CD14-positive monocyte (primary cell): ENCODE results near the gene CHRNE. TPM values are rescaled to one million over a fixed set of nuclear protein-coding genes. Genes with fewer than 3 reads are reported as not detected.
"Not testable (repeated sequence)": the region's sequence is repeated elsewhere in the genome, so short reads cannot be mapped to it uniquely, and the experiment has no call there.

Experiments
- DNase-seq, 3 donors: peaks; one replicate each; pipeline ENCODE4 v3.0.0-alpha.2; 2011 to 2022
- H2AFZ ChIP-seq: 2 replicates; pipeline ENCODE4 v1.6.0; 2012; ENCODE audit warnings: mild to moderate bottlenecking, low read depth, low read length, inconsistent platforms; ENCODE audit not compliant: insufficient read depth, poor library complexity, severe bottlenecking
- H3K27ac ChIP-seq, 2 donors: 1 replicate in 1 of 2; 2 replicates in 1 of 2; pipeline ENCODE4 v1.5.1; 2012 to 2013; ENCODE audit warnings: low read length in 2 of 2, control low read depth in 1 of 2, inconsistent platforms in 1 of 2, low read depth in 1 of 2, mild to moderate bottlenecking in 1 of 2
- H3K27me3 ChIP-seq, 2 donors: one replicate each; pipeline versions ENCODE4 v1.6.0 to v1.6.1; 2011 to 2013; ENCODE audit warnings: low read length in 2 of 2; ENCODE audit not compliant: control insufficient read depth in 2 of 2, insufficient read depth in 2 of 2
- H3K36me3 ChIP-seq, 2 donors: replicated peaks in 1 of 2; 1 replicate in 1 of 2; 2 replicates in 1 of 2; pipeline versions ENCODE4 v1.5.1 to v1.6.1; 2012 to 2013; ENCODE audit warnings: low read length in 2 of 2, control low read depth in 1 of 2, inconsistent platforms in 1 of 2, mild to moderate bottlenecking in 1 of 2; ENCODE audit not compliant: insufficient read depth in 2 of 2, control insufficient read depth in 1 of 2
- H3K4me1 ChIP-seq, 2 donors: 1 replicate in 1 of 2; 2 replicates in 1 of 2; pipeline versions ENCODE4 v1.5.1 to v1.6.1; 2012 to 2013; ENCODE audit warnings: low read length in 2 of 2, control low read depth in 1 of 2, inconsistent platforms in 1 of 2, mild to moderate bottlenecking in 1 of 2, moderate library complexity in 1 of 2; ENCODE audit not compliant: insufficient read depth in 2 of 2, control insufficient read depth in 1 of 2
- H3K4me2 ChIP-seq: replicated peaks from 2 replicates; pipeline ENCODE3; 2012; ENCODE audit warnings: low read length, moderate library complexity, mild to moderate bottlenecking; ENCODE audit not compliant: poor library complexity, severe bottlenecking; ENCODE audit errors: extremely low read depth
- H3K4me3 ChIP-seq, 3 experiments: fragments of 200-600 bp in 1 of 3; sonication (generic) in 1 of 3; replicated peaks in 1 of 3; 1 replicate in 2 of 3; 2 replicates in 1 of 3; pipeline ENCODE4 v1.5.1; 2011 to 2013; ENCODE audit warnings: low read length in 3 of 3, mild to moderate bottlenecking in 3 of 3, control low read depth in 2 of 3, low read depth in 2 of 3, inconsistent platforms in 1 of 3, moderate library complexity in 1 of 3
- H3K79me2 ChIP-seq: 2 replicates; pipeline ENCODE4 v1.6.0; 2012; ENCODE audit warnings: mild to moderate bottlenecking, control low read depth, inconsistent platforms, low read length, moderate library complexity; ENCODE audit not compliant: insufficient read depth
- H3K9ac ChIP-seq: 2 replicates; pipeline ENCODE4 v1.6.0; 2017; ENCODE audit warnings: low read length, mild to moderate bottlenecking; ENCODE audit not compliant: insufficient read depth, poor library complexity, severe bottlenecking
- H3K9me3 ChIP-seq, 2 donors: replicated peaks in 1 of 2; 1 replicate in 1 of 2; 2 replicates in 1 of 2; pipeline versions ENCODE4 v1.5.1 to v1.6.1; 2012 to 2013; ENCODE audit warnings: low read length in 2 of 2, control low read depth in 1 of 2; ENCODE audit not compliant: control insufficient read depth in 1 of 2, insufficient read depth in 1 of 2
- H4K20me1 ChIP-seq: 2 replicates; pipeline ENCODE4 v1.6.0; 2012; ENCODE audit warnings: mild to moderate bottlenecking, low read length, control low read depth, moderate library complexity; ENCODE audit not compliant: insufficient read depth
- H3K27ac Mint-ChIP-seq, 7 donors: one replicate each; pipeline ENCODE4 v1.8.0; 2020; ENCODE audit warnings: mild to moderate bottlenecking in 7 of 7, mixed read lengths in 7 of 7, moderate library complexity in 6 of 7, inconsistent platforms in 2 of 7
- H3K27me3 Mint-ChIP-seq, 3 donors: one replicate each; pipeline ENCODE4 v1.8.0; 2021 to 2022; ENCODE audit warnings: low read depth in 3 of 3, mild to moderate bottlenecking in 3 of 3, mixed read lengths in 3 of 3, moderate library complexity in 3 of 3, inconsistent platforms in 1 of 3
- H3K36me3 Mint-ChIP-seq, 2 donors: one replicate each; pipeline ENCODE4 v1.8.0; 2020; ENCODE audit warnings: mixed read lengths in 2 of 2, inconsistent platforms in 1 of 2, mild to moderate bottlenecking in 1 of 2
- H3K4me1 Mint-ChIP-seq: one replicate; pipeline ENCODE4 v1.8.0; 2020; ENCODE audit warnings: mild to moderate bottlenecking, mixed read lengths
- H3K4me3 Mint-ChIP-seq, 2 donors: one replicate each; pipeline ENCODE4 v1.8.0; 2020; ENCODE audit warnings: mild to moderate bottlenecking in 2 of 2, mixed read lengths in 2 of 2, moderate library complexity in 1 of 2
- H3K9me3 Mint-ChIP-seq, 7 donors: one replicate each; pipeline ENCODE4 v1.8.0; 2020 to 2022; ENCODE audit warnings: mixed read lengths in 7 of 7, mild to moderate bottlenecking in 6 of 7, moderate library complexity in 6 of 7, inconsistent platforms in 2 of 7
- WGBS: methylation state at CpG from one replicate; pipeline ENCODE4 v1.1.5; 2013; ENCODE audit warnings: missing lambda C conversion rate; ENCODE audit not compliant: insufficient coverage; 5-methylcytosine and 5-hydroxymethylcytosine counted together
- intact Hi-C, 2 donors: fragments of 100-400 bp; cut with micrococcal nuclease; formaldehyde crosslinking; loops; one replicate each; pipeline versions ENCODE4 v1.15.0 to v1.15.1; 2023
- polyA plus RNA-seq, 3 donors: library from polyadenylated mRNA; depleted of rRNA in 1 of 3; unstranded in 2 of 3; stranded (reverse) in 1 of 3; fragments of 300-500 nt in 2 of 3; fragments of >200 nt in 1 of 3; fragmentation: Illumina TruSeq in 2 of 3; gene quantifications; 1 replicate in 2 of 3; 2 replicates in 1 of 3; pipeline ENCODE4 v1.2.3, GENCODE V29; 2012 to 2021
- TF ChIP-seq, protein P1 (sequence below): fragments of 200-600 bp; IDR thresholded peaks from one replicate; pipeline ENCODE4 v1.8.0; 2022; ENCODE audit warnings: antibody characterized with exemption, mild to moderate bottlenecking

The CHRNE gene
- polyA plus RNA-seq, 3 donors = 0.54 to 12.6 (median 2.1) TPM

DNA sequence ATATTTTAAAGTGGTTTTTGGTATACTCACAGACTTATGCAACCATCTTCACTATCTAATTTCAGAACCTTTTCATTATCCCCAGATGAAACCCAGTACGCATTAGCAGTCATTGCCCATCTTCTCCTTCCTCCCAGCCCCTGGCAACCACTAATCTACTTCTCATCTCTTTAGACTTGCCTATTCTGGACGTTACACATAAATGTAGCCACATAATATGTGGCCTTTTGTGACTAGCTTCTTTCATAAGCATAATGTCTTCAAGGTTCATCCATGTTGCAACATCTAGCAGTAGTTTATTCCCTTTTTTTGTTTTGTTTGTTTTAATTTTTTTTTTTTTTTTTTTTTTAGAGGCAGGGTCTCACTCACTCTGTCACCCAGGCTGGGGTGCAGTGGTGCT, 32.0 kb downstream of the CHRNE start:
- H3K4me2 ChIP-seq = no peak overlapping the region
- H3K27me3 ChIP-seq = no peaks in the 10 kb centered on the region
- TF ChIP-seq, protein P1, sequence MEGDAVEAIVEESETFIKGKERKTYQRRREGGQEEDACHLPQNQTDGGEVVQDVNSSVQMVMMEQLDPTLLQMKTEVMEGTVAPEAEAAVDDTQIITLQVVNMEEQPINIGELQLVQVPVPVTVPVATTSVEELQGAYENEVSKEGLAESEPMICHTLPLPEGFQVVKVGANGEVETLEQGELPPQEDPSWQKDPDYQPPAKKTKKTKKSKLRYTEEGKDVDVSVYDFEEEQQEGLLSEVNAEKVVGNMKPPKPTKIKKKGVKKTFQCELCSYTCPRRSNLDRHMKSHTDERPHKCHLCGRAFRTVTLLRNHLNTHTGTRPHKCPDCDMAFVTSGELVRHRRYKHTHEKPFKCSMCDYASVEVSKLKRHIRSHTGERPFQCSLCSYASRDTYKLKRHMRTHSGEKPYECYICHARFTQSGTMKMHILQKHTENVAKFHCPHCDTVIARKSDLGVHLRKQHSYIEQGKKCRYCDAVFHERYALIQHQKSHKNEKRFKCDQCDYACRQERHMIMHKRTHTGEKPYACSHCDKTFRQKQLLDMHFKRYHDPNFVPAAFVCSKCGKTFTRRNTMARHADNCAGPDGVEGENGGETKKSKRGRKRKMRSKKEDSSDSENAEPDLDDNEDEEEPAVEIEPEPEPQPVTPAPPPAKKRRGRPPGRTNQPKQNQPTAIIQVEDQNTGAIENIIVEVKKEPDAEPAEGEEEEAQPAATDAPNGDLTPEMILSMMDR = no peak
- H3K4me3 Mint-ChIP-seq = no peak overlapping the region
- DNase-seq = peak; percentile 39 to 56 (median 56)
- H3K79me2 ChIP-seq = peaks cover 10% of the 10 kb centered on the region
- peaks cover 36 to 40% of the 10 kb centered on the region in 2 donors for H3K4me1 ChIP-seq
- H2AFZ ChIP-seq = no peak overlapping the region
- WGBS = 0% methylated on average over 1 of the region's 2 CpGs
- no peak overlapping the region for H3K27ac ChIP-seq
- H3K36me3 ChIP-seq = peaks cover 2 to 20% of the 10 kb centered on the region in 2 donors
- H3K27me3 Mint-ChIP-seq = peaks cover 0 to 2% (median 0%) of the 10 kb centered on the region in 3 donors
- H3K9me3 Mint-ChIP-seq = peaks cover 0 to 1% (median 0%) of the 10 kb centered on the region in 7 donors
- no peaks in the 10 kb centered on the region for H3K9me3 ChIP-seq
- intact Hi-C loops = loop anchor here in 1 of 2 donors (5.0 kb wide), 1 partner anchor 34 kb away; no protein-coding TSS in a partner anchor
- peak overlapping the region in 6 of 7 donors; percentile 29 to 91 (median 64) for H3K27ac Mint-ChIP-seq
- H3K9ac ChIP-seq = no peak overlapping the region
- peaks cover 30% of the 10 kb centered on the region for H3K4me1 Mint-ChIP-seq
- peaks cover 23 to 47% of the 10 kb centered on the region in 2 donors for H3K36me3 Mint-ChIP-seq
- peaks cover 14% of the 10 kb centered on the region for H4K20me1 ChIP-seq
- H3K4me3 ChIP-seq = no peak overlapping the region

DNA sequence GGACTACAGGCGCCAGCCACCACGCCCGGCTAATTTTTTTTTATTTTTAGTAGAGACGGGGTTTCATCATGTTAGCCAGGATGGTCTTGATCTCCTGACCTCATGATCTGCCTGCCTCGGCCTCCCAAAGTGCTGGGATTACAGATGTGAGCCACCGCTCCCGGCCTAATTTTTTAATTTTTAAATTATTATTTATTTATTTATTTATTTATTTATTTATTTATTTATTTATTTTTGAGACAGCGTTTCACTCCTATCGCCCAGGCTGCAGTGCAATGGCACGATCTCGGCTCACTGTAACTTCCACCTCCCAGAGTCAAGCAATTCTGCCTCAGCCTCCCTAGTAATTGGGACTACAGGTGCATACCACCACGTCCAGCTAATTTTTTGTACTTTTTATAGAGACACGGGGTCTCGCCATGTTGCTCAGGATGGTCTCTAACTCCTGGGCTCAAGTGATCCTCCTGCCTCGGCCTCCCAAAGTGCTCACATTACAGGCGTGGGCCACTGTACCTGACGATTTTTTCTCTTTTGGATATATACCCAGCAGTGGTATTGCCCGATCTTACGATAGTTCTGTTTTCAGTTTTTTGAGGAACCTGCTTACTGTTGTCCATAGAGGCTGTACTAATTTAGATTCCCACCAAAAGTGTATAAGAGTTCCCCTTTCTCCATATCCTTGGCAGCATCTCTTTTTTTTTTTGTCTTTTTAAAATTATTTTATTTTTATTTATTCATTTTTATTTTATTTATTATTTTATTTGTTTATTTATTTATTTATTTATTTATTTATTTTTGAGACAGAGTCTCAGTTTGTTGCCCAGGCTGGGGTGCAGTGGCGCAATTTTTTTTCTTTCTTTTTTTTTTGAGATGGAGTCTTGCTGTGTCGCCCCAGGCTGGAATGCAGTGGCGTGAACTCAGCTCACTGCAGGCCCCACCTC, 33.6 kb downstream of the CHRNE start:
- H3K36me3 ChIP-seq, H3K9ac ChIP-seq, H3K27me3 ChIP-seq, H3K27me3 Mint-ChIP-seq, H3K4me3 ChIP-seq, H2AFZ ChIP-seq, H3K9me3 ChIP-seq, H3K79me2 ChIP-seq, H3K4me2 ChIP-seq, H3K9me3 Mint-ChIP-seq, intact Hi-C loops: not testable (repeated sequence)
- peak in 1 of 3 donors; percentile 39 for DNase-seq
- H3K27ac ChIP-seq = peak overlapping the region in 1 of 2 donors; percentile 35
- Mint-ChIP-seq H3K4me3 (peak overlapping the region in 1 of 2 donors; percentile 15), H3K27ac (peak overlapping the region in 6 of 7 donors; percentile 26 to 72 (median 52)), H3K36me3 (peaks cover 18 to 39% of the 10 kb centered on the region in 2 donors), H3K4me1 (peaks cover 30% of the 10 kb centered on the region)
- WGBS = 97% methylated on average over 6 of the region's 22 CpGs
- H4K20me1 ChIP-seq = peaks cover 14% of the 10 kb centered on the region
- H3K4me1 ChIP-seq = peaks cover 36 to 40% of the 10 kb centered on the region in 2 donors

DNA sequence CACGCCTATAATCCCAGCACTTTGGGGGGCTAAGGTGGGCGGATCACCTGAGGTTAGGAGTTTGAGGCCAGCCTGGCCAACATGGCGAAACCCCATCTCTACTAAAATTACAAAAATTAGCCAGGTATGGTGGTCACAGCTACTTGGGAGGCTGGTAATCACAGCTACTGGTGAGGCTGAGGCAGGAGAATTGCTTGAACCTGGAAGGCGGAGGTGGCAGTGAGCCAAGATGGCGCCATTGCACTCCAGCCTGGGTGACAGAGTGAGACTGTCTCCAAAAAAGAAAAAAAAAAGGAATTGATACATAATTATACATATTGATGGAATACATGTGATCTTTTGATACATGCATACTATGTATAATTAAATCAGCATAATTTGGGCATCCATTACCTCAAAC, 35.4 kb downstream of the CHRNE start:
- intact Hi-C loops = not testable (repeated sequence)

More for the DNA sequence above, 35.4 kb downstream of the CHRNE start:
- H3K4me2 ChIP-seq, H2AFZ ChIP-seq, H3K27ac Mint-ChIP-seq, H3K9me3 Mint-ChIP-seq, H3K9ac ChIP-seq, H3K79me2 ChIP-seq, H3K27ac ChIP-seq, H3K27me3 Mint-ChIP-seq, H3K36me3 ChIP-seq, H3K9me3 ChIP-seq, H3K27me3 ChIP-seq, H3K4me3 Mint-ChIP-seq, H3K4me3 ChIP-seq, DNase-seq: not testable (repeated sequence)
- peaks cover 24% of the 10 kb centered on the region for H3K4me1 Mint-ChIP-seq
- WGBS = 100% methylated on average over 1 of the region's 5 CpGs
- Histone ChIP-seq H4K20me1 (peaks cover 19% of the 10 kb centered on the region), H3K4me1 (peaks cover 32 to 34% of the 10 kb centered on the region in 2 donors)
- H3K36me3 Mint-ChIP-seq = peaks cover 9 to 31% of the 10 kb centered on the region in 2 donors
